Kidney (tissue), 14 donors: ENCODE measurements around the gene NT5DC4. TPM values are rescaled to one million over a fixed set of nuclear protein-coding genes. Genes with fewer than 3 reads are reported as not detected.

Experiments used
- DNase-seq, 5 donors: peaks; one replicate each; pipeline ENCODE4 v3.0.0-alpha.2; 2013 to 2020
- FAIRE-seq: peaks from 2 replicates; lab custom pipeline; 2012; peaks lifted over from hg19 to GRCh38; lab: Jason Lieb, UNC
- H3K27ac ChIP-seq, 2 donors: one replicate each; pipeline ENCODE4 v1.7.0; 2013; ENCODE audit warnings: low read depth in 2 of 2, low read length in 2 of 2, inconsistent platforms in 1 of 2
- H3K27me3 ChIP-seq: one replicate; pipeline ENCODE4 v1.7.1; 2013; ENCODE audit warnings: low read length, inconsistent platforms; ENCODE audit not compliant: control insufficient read depth, insufficient read depth
- H3K36me3 ChIP-seq, 3 donors: one replicate each; pipeline versions ENCODE4 v1.7.0 to v1.7.1; 2013; ENCODE audit warnings: low read length in 3 of 3, control low read depth in 1 of 3, inconsistent platforms in 1 of 3; ENCODE audit not compliant: insufficient read depth in 3 of 3, control insufficient read depth in 2 of 3
- H3K4me1 ChIP-seq, 3 donors: one replicate each; pipeline versions ENCODE4 v1.7.0 to v1.7.1; 2013; ENCODE audit warnings: low read length in 3 of 3, inconsistent platforms in 1 of 3, low read depth in 1 of 3; ENCODE audit not compliant: control insufficient read depth in 2 of 3, insufficient read depth in 2 of 3
- H3K4me3 ChIP-seq, 3 donors: one replicate each; pipeline versions ENCODE4 v1.7.0 to v1.8.1; 2013; ENCODE audit warnings: low read length in 3 of 3, control low read depth in 1 of 3, inconsistent platforms in 1 of 3
- H3K9ac ChIP-seq, 3 donors: one replicate each; pipeline versions ENCODE4 v1.7.0 to v1.7.1; 2013; ENCODE audit warnings: low read length in 3 of 3, control low read depth in 1 of 3, inconsistent platforms in 1 of 3
- H3K9me3 ChIP-seq, 3 donors: one replicate each; pipeline versions ENCODE4 v1.7.0 to v1.7.1; 2013; ENCODE audit warnings: low read length in 3 of 3, control low read depth in 1 of 3, inconsistent platforms in 1 of 3; ENCODE audit not compliant: control insufficient read depth in 2 of 3, insufficient read depth in 1 of 3
- intact Hi-C: fragments of 100-400 bp; cut with DNase I; formaldehyde crosslinking; loops from one replicate; pipeline ENCODE4 v1.11.1; 2022
- polyA plus RNA-seq: library from polyadenylated mRNA; stranded (reverse); fragments of 350-450 nt; fragmentation: Illumina TruSeq; extraction: RNeasy Lipid Tissue Mini Kit (QIAGEN cat#74804); gene quantifications from one replicate; pipeline ENCODE4 v1.2.3, GENCODE V29; 2014; ENCODE audit warnings: low read depth, low replicate concordance; ENCODE audit not compliant: insufficient read depth
- total RNA-seq: library from RNA; stranded (reverse); fragmentation: NEBNext Ultra II Directional; extraction: Animal tissue kit (Norgen Biotek cat#: 25700); gene quantifications from one replicate; pipeline ENCODE4 v1.2.1, GENCODE V29; 2021
- TF ChIP-seq, protein P1 (sequence below): IDR thresholded peaks from 3 replicates; pipeline ENCODE4 v1.5.1; 2012; ENCODE audit warnings: mild to moderate bottlenecking, moderate library complexity, borderline replicate concordance; ENCODE audit not compliant: insufficient read depth; ENCODE audit errors: extremely low read depth
- donor health status: control.
- donor health status: control.
- donor health status: control.
- donor health status: control.
- donor health status: control.
- donor health status: DM: yes; HTN: yes; CAD: no.
- donor health status: Normal renal cell carcinoma (clear cell type).

The NT5DC4 gene
- total and polyA plus RNA-seq, 2 donors from 2014 or later = not detected

DNA sequence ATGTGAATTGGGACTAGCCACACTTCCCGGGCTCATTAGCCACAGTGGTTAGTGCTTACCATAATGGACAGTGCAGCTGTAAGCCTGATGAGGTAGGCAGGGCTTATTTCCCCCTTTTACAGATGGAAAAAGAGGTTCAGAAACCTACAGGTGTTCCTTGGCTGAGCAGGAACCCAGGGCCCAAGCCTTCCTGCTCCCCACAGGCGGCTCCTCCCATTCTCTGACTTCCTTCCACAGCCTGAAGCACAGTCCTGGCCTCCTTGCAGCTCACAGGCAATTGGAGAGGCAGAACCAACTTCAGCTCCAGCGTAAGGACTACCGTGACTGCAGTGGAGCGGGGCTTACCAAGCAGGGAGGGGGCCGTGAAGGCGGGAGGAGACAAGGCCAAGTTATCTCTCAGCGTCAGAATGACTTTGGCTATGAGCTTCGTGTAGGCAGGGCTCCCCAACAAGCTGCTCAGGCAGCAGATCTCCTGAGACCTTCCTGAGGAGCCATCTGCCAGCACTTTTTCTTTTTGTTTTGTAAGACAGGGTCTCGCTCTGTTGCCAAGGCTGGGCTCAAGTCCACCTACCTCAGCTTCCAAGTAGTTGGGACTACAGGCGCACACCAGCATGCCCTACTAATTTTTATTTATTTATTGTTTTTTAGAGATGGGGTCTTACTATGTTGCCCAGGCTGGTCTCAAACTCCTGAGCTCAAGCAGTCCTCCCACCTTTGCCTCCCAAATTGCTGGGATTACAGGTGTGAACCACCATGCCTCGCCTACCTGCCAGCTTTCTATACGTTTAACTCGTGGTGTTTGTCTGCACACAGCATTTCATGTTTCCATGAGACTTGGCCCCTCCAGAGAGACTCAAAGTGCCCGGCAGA lies 34.2 kb upstream of the NT5DC4 start:
- H3K27me3 ChIP-seq = no peaks in the 10 kb centered on the region
- no peak overlapping the region for H3K27ac ChIP-seq
- no peaks in the 10 kb centered on the region for H3K9me3 ChIP-seq
- no peak overlapping the region for H3K4me3 ChIP-seq
- H3K36me3 ChIP-seq = no peaks in the 10 kb centered on the region
- intact Hi-C loops = no loop called here
- DNase-seq = no peak
- TF ChIP-seq, protein P1, sequence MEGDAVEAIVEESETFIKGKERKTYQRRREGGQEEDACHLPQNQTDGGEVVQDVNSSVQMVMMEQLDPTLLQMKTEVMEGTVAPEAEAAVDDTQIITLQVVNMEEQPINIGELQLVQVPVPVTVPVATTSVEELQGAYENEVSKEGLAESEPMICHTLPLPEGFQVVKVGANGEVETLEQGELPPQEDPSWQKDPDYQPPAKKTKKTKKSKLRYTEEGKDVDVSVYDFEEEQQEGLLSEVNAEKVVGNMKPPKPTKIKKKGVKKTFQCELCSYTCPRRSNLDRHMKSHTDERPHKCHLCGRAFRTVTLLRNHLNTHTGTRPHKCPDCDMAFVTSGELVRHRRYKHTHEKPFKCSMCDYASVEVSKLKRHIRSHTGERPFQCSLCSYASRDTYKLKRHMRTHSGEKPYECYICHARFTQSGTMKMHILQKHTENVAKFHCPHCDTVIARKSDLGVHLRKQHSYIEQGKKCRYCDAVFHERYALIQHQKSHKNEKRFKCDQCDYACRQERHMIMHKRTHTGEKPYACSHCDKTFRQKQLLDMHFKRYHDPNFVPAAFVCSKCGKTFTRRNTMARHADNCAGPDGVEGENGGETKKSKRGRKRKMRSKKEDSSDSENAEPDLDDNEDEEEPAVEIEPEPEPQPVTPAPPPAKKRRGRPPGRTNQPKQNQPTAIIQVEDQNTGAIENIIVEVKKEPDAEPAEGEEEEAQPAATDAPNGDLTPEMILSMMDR = no peak
- no peak overlapping the region for H3K9ac ChIP-seq
- peaks cover 0 to 2% (median 0%) of the 10 kb centered on the region in 3 donors for H3K4me1 ChIP-seq
- no peak for FAIRE-seq

DNA sequence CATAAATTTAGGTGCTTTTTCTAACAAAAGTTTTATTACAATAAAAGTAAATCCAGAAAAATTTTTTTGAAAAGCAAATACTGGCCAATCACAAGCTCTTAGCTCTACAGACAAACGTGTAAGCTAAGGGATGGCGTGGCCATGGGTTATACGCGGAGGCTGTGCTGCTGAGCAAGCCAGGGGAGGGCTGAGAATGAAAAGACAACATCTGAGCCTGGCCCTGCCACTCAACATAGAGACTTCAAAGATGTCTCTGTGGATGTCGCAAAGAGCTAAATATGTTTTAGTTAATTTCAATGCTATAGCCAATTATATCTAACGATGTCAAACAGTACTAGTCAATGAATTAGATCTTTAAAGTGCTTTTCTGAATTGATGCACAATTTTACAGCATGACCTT lies 33.3 kb upstream of the NT5DC4 start:
- no peaks in the 10 kb centered on the region for H3K36me3 ChIP-seq
- no peak for FAIRE-seq
- TF ChIP-seq, protein P1 = no peak

DNA sequence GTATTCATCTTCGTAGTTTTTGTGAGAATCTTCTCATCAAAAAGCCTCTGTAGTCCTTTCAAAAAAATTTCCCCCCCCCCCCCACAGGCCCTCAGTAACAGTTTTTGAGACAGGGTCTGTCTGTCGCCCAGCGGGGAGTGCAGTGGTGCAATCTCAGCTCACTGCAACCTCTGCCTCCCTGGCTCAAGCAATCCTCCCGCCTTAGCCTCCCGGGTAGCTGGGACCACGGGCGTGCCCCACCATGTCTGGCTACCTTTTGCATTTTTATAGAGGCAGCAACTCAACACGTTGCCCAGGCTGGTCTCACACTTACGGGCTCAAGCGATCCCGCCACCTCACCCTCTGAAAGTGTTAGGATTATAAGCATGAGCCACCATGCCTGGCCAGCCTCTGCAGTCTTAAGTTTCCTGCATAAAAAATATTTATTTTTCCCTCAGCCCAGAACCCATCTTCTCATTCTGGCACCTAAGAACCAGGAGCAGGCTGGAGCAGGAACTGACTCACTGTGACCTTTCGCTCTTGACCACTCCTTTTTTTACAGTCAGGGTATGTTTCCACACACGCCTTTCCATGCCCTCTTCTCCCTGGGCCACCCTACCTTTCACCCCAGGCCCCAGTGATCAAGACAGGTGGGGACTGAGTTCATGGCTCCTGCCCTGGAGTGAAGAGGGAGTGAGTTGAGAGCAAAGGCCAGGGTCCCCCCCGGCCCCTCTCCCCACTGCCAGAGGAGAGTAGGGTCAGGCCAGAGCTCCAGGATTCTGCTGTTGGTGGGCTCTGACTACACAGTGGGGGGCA lies 32.5 kb upstream of the NT5DC4 start:
- no peak overlapping the region for H3K4me3 ChIP-seq
- peaks cover 0 to 7% (median 0%) of the 10 kb centered on the region in 3 donors for H3K4me1 ChIP-seq
- no peaks in the 10 kb centered on the region for H3K27me3 ChIP-seq
- intact Hi-C loops = no loop called here
- TF ChIP-seq, protein P1 = no peak
- no peaks in the 10 kb centered on the region for H3K36me3 ChIP-seq
- no peak for DNase-seq
- H3K9me3 ChIP-seq = no peaks in the 10 kb centered on the region
- no peak overlapping the region for H3K27ac ChIP-seq
- FAIRE-seq = no peak
- H3K9ac ChIP-seq = no peak overlapping the region

More for the DNA sequence above, 33.3 kb upstream of the NT5DC4 start:
- no peak overlapping the region for H3K9ac ChIP-seq
- no peak overlapping the region for H3K27ac ChIP-seq
- DNase-seq = no peak
- no peak overlapping the region for H3K4me3 ChIP-seq
- H3K27me3 ChIP-seq = no peaks in the 10 kb centered on the region
- peaks cover 0 to 4% (median 0%) of the 10 kb centered on the region in 3 donors for H3K4me1 ChIP-seq
- intact Hi-C loops = no loop called here
- no peaks in the 10 kb centered on the region for H3K9me3 ChIP-seq
